GM12892 (cell line): ENCODE data around the gene KCTD17.

ENCODE experiments used
- POLR2A ChIP-seq: IDR thresholded peaks from 2 replicates; pipeline ENCODE4 v1.6.1; 2011; ENCODE audit warnings: low read depth, low read length, control low read depth
- POLR2AphosphoS5 ChIP-seq: IDR thresholded peaks from 2 replicates; pipeline ENCODE4 v1.6.1; 2011; ENCODE audit warnings: low read depth, low read length, control low read depth
- TAF1 ChIP-seq: IDR thresholded peaks from 2 replicates; pipeline ENCODE4 v1.6.1; 2011; ENCODE audit warnings: low read depth, mild to moderate bottlenecking, control low read depth, low read length, borderline replicate concordance

- TF ChIP-seq POLR2AphosphoS5 (no peak), POLR2A (no peak), TAF1 (no peak)
Observed at GRCh38 chr22:37109242-37109917, 57.8 kb downstream of the KCTD17 start, which contains the start of gene TMPRSS6.
